GM19043 (cell line): ENCODE results near the gene PDE6B.

Experiments used
- ATAC-seq: cut with Tn5 transposase; IDR thresholded peaks from one replicate; pipeline ENCODE4 v1.9.1; 2021; ENCODE audit warnings: low read depth; ENCODE audit not compliant: unreplicated experiment

Gene PDE6B

DNA sequence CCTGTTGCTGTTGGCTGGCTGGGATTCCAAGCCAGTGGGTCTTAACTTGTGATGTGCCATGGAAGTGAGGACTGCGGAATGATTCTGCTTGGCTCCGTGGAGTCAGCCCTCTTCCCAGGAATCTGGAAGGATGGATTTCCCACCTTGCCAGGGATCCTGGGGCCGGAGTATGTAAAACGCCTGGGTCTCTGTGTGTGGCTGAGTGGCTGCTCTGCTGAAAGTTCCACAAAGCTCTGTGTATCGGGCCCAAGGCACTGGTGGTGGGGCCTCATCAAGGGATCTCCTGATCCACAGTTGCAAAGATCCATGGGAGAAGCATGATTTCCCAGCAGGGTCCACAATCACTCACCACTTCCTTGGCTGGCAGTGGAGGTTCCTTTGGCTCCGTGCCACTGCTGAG, 25.2 kb upstream of the PDE6B start:
- no peak for ATAC-seq

DNA sequence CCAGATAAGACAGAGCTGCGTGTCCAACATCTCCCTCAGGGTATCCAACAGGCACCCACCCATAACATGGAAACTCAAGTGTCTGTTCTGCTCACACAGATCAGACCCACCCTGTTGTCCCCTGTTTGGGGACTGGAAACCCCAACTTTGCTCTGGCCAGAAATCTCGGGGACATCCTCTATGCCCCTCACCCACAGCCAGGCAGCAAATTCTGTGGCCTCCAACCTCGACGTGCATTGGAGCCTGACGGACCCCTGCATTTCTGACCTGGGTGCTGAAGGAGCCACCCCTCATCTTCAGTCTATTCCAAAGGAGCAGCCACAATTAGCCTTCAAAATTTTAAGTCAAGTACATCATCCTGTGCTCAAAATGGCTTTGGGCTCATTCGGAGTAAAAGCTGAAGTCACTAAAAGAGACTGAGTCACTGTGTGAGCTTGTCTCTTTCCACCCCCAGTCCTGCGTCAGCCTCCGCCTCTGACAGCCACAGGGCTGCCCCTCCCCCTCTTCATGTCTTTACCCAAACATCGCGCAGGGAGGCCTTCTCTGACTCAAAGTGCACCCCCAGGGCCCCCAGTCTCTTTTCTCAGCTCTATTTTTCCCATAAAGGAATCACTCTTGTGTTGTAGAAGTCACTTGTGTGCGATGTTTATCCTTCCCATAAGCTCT, 24.4 kb upstream of the PDE6B start:
- ATAC-seq: no peak

DNA sequence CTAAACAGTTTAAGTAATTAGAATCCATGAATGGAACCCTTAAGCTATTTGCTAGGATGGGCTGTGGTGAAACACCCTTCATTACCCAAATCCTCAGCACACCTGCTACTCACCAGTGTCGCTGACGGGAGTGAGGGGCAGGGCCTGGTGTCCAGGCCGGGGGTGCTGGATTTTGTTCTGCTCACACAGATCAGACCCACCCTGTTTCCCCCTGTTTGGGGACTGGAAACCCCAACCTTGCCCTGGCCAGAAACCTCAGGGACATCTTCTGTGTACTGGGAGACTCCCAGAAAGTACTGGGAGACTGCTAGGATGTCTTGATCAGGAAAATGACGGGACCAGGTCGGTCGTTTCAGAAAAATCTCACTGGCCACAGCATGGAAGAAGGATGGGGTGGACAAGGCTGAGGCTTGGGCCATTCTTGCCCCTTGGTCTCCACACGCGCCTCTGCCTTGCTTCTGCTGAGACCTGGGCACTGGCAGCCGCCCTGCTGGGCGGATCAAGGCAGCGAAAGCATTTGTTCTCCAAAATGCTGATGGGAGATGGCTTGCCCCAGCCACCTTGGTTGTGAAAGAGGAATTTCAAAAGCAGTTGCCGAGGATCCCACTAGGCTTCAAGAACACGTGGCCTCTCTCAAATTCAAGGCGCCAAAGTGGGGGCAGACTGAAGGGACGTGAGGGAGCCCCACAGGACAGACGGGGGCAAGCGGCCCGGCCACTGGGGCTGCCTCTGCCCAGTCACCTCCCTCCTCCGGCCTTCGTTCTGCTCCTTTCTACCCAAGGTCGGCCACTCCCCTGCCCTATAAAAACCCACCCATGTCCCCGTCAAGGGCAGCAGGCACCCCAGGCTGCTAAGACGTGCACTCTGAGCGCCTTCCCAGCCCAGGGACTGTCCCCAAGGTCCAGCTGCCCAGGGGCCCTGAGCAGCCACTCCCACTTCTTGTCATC, 23.5 kb upstream of the PDE6B start:
- no peak for ATAC-seq

DNA sequence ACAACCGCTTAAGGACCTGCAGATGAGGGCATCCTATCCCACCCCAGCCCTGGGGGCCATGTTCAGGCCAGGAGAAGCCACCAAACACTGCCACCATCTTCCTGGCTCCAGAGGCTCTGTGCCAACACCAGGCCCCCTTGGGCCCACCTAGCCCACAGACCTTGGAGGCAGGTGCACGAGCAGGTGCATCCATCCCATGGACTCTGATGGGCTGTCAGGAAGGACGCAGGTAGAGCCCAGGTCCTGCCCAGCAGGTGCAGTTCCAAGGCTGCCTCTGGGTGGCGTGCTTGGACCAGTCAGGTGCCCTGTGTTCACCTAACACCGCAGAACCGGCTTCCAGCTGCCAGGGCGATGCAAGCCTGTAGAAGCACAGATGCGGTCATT, 22.8 kb upstream of the PDE6B start:
- no peak for ATAC-seq

DNA sequence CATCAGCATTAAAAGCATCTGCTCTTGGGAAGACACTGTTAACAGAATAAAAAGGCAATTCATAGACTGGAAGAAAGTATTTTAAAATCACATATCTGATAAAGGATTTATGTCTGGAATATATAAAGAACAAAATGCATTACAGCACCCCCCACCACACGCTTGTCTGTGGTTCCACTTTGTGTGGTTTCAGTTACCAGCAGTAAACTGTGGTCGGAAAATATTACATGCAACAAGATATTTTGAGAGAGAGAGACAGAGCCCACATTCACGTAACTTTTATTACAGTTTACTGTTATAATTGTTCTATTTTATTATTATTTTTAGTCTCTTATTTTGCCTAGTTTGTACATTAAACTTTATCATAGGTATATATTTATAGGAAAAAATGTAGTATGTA, 21.2 kb upstream of the PDE6B start:
- ATAC-seq: no peak

DNA sequence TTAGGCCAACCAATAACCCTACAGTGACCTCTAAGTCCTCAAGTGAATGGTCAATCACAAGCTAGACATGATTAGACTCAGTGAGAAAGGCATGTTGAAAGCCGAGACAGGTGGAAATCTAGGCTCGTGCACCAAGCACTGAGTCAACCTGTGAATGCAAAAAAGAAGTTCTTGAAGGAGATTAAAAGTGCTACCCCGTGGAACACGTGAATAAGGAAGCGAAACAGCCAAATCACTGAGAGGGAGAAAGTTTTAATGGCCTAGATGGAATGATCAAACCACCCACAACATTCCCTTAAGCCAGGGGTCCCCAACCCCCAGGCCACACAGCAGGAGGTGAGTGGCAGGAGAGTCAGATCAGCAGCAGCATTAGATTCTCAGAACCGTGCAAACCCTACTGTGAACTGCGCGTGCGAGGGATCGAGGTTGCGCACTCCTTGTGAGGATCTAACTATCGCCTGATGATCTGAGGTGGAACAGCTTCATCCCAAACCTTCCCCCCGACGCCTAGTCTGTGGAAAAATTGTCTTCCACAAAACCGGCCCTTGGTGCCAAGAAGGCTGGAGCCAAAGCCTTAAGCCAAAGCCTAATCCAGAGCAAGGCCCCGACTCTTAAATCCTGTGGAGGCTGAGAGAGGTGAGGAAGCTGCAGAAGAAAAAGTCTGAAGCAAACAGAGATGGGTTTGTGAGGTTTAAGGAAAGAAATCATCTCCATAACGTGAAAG, 19.5 kb upstream of the PDE6B start:
- ATAC-seq: no peak

DNA sequence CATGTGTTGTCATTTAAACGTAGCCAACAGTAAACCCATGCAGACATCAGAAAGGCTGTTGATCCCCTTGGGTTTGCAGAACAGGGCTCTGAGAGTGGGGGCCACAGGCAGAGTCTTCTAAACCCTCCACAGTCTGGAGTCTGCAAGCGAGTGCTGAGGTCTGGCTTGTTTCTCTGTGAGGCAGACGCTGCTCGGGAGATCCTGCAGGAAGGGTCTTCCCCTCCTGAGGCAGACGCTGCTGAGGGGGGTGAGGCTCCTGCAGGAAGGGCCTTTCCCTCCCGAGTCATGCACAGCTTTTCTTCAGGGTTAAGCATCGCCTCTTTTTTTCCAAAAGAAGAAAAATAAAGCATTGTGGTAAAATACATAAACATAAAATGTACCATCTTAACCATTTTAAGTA, 17.1 kb upstream of the PDE6B start:
- ATAC-seq: no peak

DNA sequence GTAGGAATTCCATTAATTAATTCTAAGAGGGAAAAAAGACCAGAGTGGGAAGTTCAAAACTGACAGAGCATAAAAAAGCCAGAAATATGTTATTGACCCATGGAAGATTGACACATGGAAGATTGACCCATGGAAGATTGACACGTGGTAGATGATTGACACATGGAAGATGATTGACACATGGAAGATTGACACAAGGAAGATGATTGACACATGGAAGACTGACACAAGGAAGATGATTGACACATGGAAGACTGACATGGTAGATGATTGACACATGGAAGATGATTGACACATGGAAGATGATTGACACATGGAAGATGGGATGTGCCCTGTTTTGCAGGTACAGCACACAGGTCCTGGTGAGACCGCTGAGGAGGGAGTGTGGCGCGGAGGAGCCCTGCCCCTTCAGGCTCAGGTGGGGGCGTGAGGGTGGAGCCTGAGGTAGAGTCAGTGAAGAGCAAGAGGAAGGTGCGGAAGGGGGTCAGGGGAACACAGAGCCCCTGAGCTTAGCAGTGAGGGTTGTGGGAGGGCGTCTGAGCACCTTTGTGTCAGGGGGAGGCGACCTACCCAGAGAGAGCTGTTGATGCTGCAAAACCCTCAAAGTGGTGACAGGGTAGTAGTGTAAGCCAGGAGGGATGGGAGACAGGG, 15.8 kb upstream of the PDE6B start:
- no peak for ATAC-seq

DNA sequence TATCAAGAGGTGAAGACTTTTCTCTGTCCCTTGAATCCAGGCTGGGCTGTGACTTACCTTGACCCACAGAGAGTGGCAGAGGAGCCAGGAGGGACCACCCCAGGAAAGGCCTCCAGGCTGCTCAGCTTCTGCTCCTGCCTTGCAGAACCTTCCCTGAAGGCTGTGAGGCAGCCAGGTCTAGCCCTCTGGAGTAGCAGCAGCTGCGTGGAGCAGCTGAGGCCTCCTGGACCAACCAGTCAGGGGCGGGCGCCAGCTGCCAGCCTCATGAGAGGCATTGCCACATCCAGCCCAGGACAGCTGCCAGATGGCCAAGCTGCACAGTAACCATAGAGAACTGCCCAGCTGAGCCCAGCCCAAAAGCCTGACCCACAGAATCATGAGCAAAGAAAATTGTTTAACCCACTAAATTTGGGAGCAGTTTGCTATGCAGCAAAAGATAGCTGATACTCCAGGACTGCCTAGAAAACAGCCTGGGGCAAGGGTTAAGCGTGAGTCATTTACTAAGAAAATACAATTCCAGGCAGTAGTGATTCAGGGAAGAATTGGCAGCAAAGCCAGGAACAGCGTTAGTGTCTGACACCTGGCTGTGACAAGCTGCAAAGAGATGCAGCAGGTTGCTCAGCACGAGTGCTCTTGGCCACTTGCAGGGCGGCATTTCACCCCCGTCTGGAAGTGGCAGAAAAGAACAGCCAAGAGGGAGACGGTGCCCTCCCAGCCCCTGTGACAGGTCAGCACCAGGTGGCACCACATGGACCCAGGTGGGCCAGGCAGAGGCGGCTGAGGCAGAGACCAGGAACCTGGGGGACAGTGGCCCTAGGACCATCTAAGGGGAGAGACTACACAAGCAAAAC, 14.7 kb upstream of the PDE6B start:
- ATAC-seq: no peak

DNA sequence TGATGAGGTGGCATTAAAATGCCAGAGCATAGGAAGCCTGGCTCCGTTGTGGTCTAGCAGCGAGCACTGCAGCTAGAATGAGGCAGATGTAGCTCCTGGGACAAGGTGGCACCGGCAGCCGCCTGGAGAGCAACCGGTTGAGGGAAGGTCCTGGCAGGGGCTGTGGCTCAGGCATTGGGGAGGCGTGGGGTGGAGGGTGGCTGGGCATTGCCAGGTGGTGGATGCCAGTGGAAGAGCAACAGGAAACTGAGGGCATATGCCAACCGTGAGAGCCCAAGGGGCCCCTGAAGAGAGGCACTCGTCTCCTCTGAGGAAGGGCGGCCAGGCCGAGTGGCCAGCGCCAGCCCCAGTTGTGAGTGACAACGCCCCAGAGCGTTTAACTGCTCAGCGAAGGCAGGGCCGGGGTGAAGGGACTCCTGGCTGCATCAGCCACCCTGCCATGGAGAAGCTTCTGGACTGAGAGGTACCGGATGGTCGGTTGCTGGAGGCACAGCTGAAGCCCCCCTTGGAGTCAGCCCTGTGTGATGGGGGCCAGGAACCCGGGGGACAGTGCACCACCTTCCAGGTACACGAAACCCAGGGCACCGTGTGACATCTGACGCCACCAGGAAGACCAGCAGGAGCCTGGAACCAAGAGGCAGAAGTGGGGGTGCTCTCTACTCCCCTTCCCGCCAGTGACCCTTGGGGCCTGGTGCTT, 13.2 kb upstream of the PDE6B start:
- ATAC-seq: no peak

DNA sequence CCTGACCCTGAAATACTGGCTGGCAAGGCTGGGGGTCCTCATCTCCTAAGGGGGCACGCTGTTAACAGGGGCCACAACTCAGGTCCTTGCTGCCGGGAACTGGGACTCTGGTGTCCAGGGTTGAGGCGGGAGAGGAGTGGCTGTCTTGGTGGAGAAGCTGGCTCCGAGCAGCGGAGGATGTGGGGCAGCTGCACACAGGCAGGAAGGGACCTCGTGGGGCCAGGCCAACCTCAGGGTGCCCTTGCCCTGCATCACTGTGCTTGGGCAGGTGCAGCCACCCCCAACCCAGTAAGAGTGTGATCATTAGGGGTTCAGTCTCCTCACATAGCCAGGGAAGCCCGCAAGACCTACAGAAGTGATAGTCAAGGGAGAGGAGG, 12.6 kb upstream of the PDE6B start:
- ATAC-seq: no peak

DNA sequence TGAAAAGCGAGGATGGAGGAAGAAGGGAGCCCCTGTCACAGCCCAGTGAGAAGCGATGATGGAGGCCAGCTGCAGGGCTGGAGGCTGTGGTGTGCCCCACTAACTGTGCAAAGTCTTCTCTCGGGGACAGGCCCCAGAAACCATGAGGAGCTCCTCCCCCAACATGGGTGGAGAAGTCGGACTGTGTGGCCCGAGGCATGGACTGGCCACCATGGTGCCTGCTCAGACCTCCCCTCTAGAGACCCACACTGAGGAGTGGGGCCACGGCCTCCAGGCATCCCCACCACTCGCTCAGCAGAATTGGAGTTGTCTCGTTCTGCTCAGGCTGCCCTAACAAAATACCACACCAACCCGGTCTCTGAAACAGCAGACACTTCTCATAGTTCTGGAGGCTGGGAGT, 12.2 kb upstream of the PDE6B start:
- ATAC-seq: no peak

DNA sequence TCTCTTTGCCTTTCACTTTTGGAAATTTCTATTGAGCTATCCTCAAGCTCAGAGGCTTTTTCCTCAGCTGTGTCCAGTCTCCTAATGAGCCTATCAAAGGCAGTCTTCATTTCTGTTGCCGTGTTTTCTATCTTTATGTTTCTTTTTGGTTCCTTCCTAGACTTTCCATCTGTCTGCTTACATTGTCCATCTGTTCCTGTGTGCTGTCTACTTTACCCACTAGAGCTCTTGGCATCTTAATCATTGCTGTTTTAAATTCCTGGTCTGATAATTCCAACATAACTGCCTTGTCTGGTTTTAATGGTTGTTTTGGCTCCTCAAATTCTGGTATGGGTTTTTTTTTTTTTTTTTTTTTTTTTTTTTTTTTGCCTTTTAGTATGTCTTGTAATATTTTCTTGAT, 9.3 kb upstream of the PDE6B start:
- ATAC-seq: no peak

DNA sequence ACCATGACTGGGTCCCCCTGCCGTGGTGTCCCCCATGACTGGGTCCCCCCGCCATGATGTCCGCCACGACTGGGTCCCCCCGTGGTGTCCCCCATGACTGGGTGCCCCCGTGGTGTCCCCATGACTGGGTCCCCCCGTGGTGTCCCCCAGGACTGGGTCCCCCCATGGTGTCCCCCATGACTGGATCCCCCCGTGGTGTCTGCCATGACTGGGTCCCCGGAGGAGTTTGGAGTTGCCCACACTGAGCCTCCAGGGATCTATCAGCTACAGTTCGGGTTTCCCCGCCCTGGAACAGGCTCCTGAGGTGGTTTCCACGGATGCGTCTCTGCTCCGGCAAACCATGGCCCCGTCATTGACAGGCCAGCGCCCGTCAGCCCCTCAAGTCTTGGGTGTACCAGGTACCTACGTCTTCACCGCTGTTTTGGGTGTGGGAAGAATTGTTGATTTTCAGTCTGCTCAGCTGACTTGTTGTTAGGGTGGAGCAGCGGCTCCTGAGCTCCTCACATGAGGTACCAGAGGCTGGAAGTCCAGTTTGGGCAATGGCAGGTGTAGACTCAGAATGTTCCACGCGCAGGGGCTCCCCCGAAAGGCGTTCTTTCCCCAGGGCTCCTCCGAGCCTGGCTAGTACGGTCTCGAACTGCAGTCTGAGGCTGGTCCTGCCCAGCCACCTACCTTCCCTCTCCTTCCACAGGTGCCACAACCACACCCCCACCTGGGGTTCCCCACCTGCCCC, 8.3 kb upstream of the PDE6B start:
- ATAC-seq: no peak

DNA sequence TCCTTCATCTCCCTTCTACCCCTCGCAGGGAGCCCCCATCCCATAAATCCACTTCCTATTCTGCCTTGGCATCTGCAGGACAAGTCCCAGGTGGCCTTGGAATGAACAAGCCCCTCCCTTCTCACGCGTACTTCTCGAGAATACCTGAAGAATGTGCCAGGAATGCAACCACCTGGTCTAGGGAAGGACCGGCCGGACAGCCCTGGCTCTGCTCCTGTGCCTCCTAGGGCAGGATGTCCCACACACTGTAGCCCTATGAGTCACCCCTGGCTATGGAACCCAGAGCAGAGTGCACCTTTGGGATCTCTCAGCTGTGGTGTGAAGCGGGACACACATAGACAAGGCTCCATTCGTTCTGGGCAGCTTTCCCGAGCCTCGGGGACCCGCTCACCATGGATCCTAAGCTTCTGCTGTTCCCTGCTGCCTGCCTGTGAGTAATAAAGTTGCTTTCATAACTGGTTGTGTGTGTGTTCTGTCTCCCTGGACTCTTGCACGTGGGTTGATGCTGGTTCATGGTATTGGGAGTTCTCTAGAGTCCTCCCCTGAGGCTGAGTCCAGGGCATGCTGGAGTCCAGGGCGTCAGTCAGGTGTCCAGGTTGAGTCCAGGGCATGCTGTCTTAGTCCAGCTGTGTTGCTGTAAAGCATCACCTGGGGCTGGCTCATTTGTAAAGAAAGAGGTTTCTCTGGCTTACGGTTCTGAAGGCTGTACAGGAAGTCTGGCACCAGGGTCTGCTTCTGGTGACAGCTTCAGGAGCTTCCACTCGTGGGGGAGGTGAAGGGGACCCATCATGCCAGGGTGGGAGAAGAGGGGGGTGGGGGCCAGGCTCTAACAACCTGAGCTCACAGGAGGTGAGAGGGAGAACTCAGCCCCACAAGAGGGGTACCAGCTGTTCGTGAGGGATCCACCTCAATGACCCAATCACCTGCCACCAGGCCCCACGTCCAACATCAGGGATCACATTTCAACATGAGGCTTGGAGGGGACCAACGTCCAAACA, 7.4 kb upstream of the PDE6B start:
- no peak for ATAC-seq

DNA sequence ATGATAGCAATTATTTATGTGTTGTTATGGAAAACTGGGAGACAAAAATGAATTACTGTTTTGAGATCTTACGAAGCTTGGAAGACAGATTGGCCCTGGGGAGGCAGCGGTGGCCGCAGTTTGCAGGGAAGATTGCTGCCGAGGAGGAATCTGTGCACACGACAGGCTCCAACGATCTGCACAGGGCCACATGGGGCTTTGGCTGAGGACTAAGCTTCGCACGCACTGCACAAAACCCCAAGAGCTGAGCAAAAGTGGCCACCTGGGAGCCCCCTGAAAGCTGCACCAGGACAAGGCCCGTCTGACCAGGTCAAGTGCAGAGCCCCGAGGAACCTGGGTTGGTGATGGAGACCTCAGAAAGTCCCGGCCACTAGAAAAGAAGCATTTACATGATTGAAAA, 5.2 kb upstream of the PDE6B start:
- no peak for ATAC-seq

DNA sequence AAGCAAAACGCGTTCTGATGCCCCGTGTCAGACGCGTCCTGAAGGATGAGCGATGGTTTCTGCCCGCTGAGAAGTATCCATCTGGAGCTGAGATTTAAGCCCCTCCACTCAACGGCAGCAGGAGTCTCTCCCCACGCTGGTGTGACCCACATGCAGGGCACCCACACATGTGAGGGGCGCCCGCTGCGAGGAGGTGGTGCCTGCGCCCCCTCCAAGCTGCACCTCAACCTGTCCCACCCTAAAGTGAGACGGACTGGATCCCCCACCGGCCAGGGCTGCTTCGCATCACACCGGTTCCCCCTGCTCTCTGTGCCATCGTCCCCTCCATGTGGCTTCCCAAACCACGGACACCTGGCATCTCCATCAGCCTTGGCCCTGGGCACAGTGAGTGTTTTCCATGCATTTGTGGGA, 4.5 kb upstream of the PDE6B start:
- ATAC-seq: no peak
